SK-N-SH (cell line): ENCODE measurements around the gene LEKR1. TPM values are rescaled to one million over a fixed set of nuclear protein-coding genes. Genes with fewer than 3 reads are reported as not detected.
A peak's percentile ranks its signal among the peaks of the same experiment; 100 is the strongest.

Experiments used
- CTCF ChIA-PET: fragments of 300-600, 350-600 bp; formaldehyde crosslinking; extraction: SDS; loops from one replicate; lab custom pipeline; 2021; lab: Yijun Ruan, JAX
- POLR2A ChIA-PET: fragments of 350-600 bp; sonication (Branson Sonifier 250); formaldehyde crosslinking; extraction: SDS; loops from one replicate; lab custom pipeline; 2020; ENCODE audit warnings: antibody characterized with exemption, inconsistent platforms; lab: Yijun Ruan, JAX
- DNase-seq: peaks from one replicate; pipeline ENCODE4 v3.0.0; 2012
- H2AFZ ChIP-seq: fragments of 200-600 bp; sonication (generic); 2 replicates; pipeline ENCODE4 v1.8.1; 2016; ENCODE audit warnings: antibody characterized with exemption, mild to moderate bottlenecking, low read depth
- H3F3A ChIP-seq: fragments of 200-600 bp; sonication (generic); replicated peaks from 2 replicates; pipeline ENCODE3; 2016; ENCODE audit warnings: antibody characterized with exemption, mild to moderate bottlenecking; ENCODE audit not compliant: insufficient read depth
- H3K27ac ChIP-seq, 2 experiments: fragments of 200-500 bp in 1 of 2; fragments of 200-600 bp in 1 of 2; sonication (Bioruptor generic) in 1 of 2; sonication (generic), shearing (Covaris generic) in 1 of 2; 2 replicates each; pipeline versions ENCODE4 v1.5.1 to v1.6.1; 2014 to 2016; ENCODE audit warnings: low read depth in 2 of 2, inconsistent platforms in 1 of 2, low read length in 1 of 2, mild to moderate bottlenecking in 1 of 2, mixed read lengths in 1 of 2
- H3K27me3 ChIP-seq: fragments of 200-600 bp; sonication (generic), shearing (Covaris generic); 2 replicates; pipeline ENCODE4 v1.6.1; 2016; ENCODE audit warnings: mixed run types; ENCODE audit not compliant: insufficient read depth
- H3K36me3 ChIP-seq, 2 experiments: fragments of 200-500 bp in 1 of 2; fragments of 200-600 bp in 1 of 2; sonication (Bioruptor generic) in 1 of 2; sonication (generic) in 1 of 2; replicated peaks in 1 of 2; 2 replicates each; pipeline versions ENCODE3 to v1.5.1; 2014 to 2016; ENCODE audit warnings: low read length in 1 of 2, mild to moderate bottlenecking in 1 of 2; ENCODE audit not compliant: insufficient read depth in 2 of 2, control insufficient read depth in 1 of 2
- H3K4me1 ChIP-seq, 2 experiments: fragments of 200-500 bp in 1 of 2; fragments of 200-600 bp in 1 of 2; sonication (Bioruptor generic) in 1 of 2; sonication (generic), shearing (Covaris generic) in 1 of 2; 2 replicates each; pipeline versions ENCODE4 v1.5.1 to v1.6.1; 2014 to 2016; ENCODE audit warnings: low read depth in 1 of 2, low read length in 1 of 2, mixed run types in 1 of 2; ENCODE audit not compliant: insufficient read depth in 2 of 2, control insufficient read depth in 1 of 2
- H3K4me2 ChIP-seq: fragments of 200-600 bp; sonication (generic), shearing (Covaris generic); 2 replicates; pipeline ENCODE4 v1.6.1; 2017; ENCODE audit warnings: mixed run types
- H3K4me3 ChIP-seq, 2 experiments: fragments of 200-500 bp in 1 of 2; fragments of 200-600 bp in 1 of 2; sonication (Bioruptor generic) in 1 of 2; sonication (generic), shearing (Covaris generic) in 1 of 2; 2 replicates each; pipeline versions ENCODE4 v1.5.1 to v1.8.1; 2014 to 2016; ENCODE audit warnings: low read depth in 2 of 2, inconsistent platforms in 1 of 2, low read length in 1 of 2, mild to moderate bottlenecking in 1 of 2, mixed read lengths in 1 of 2, moderate library complexity in 1 of 2
- H3K79me2 ChIP-seq: fragments of 200-600 bp; sonication (generic); 2 replicates; pipeline ENCODE4 v1.8.1; 2017; ENCODE audit warnings: mild to moderate bottlenecking; ENCODE audit not compliant: insufficient read depth
- H3K9ac ChIP-seq: fragments of 200-600 bp; sonication (generic); 2 replicates; pipeline ENCODE4 v1.6.1; 2017; ENCODE audit warnings: mixed run types
- H3K9me2 ChIP-seq: fragments of 200-600 bp; sonication (generic); 2 replicates; pipeline ENCODE4 v1.6.1; 2017; ENCODE audit warnings: mixed run types
- H3K9me3 ChIP-seq: fragments of 200-600 bp; sonication (generic); 2 replicates; pipeline ENCODE4 v1.6.1; 2017; ENCODE audit warnings: mixed run types, mild to moderate bottlenecking, moderate library complexity
- H4K20me1 ChIP-seq: fragments of 200-600 bp; sonication (generic); 2 replicates; pipeline ENCODE4 v1.6.1; 2017; ENCODE audit warnings: mild to moderate bottlenecking, mixed run types; ENCODE audit not compliant: insufficient read depth
- FOXJ3 ChIP-seq: sonication (generic); formaldehyde crosslinking; IDR thresholded peaks from 2 replicates; pipeline ENCODE4 v1.5.1; 2020; ENCODE audit warnings: mild to moderate bottlenecking, missing genetic modification reagents
- FOXM1 ChIP-seq: IDR thresholded peaks from 2 replicates; pipeline ENCODE4 v1.4.0; 2012; ENCODE audit warnings: low read depth, mild to moderate bottlenecking
- GABPA ChIP-seq: IDR thresholded peaks from 2 replicates; pipeline ENCODE4 v1.4.0; 2012; ENCODE audit warnings: low read depth, mild to moderate bottlenecking
- JUND ChIP-seq: IDR thresholded peaks from 2 replicates; pipeline ENCODE4 v1.4.0; 2012
- MEF2A ChIP-seq: IDR thresholded peaks from 2 replicates; pipeline ENCODE4 v1.4.0; 2012; ENCODE audit warnings: low read depth, borderline replicate concordance
- POLR2AphosphoS5 ChIP-seq: IDR thresholded peaks from 2 replicates; pipeline ENCODE4 v1.6.1; 2012; ENCODE audit warnings: low read depth, low read length
- RAD21 ChIP-seq: IDR thresholded peaks from 2 replicates; pipeline ENCODE4 v1.6.1; 2012; ENCODE audit warnings: mild to moderate bottlenecking, low read length
- REST ChIP-seq: IDR thresholded peaks from 2 replicates; pipeline ENCODE4 v1.6.1; 2012; ENCODE audit warnings: mild to moderate bottlenecking, low read depth, low read length, moderate library complexity
- TCF12 ChIP-seq: IDR thresholded peaks from 2 replicates; pipeline ENCODE4 v1.4.0; 2012
- USF1 ChIP-seq: IDR thresholded peaks from 2 replicates; pipeline ENCODE4 v1.4.0; 2012; ENCODE audit warnings: low read depth, borderline replicate concordance
- WGBS: methylation state at CpG from one replicate; pipeline ENCODE4 v1.1.6; 2017; ENCODE audit warnings: low lambda C conversion rate; 5-methylcytosine and 5-hydroxymethylcytosine counted together
- polyA plus RNA-seq, 3 experiments: library from polyadenylated mRNA; depleted of rRNA; stranded (reverse); fragments of >200 nt; gene quantifications; 2 replicates each; pipeline ENCODE4 v1.2.3, GENCODE V29; 2012

The LEKR1 gene
- polyA plus RNA-seq, 1 of the 3 experiments (the other 2 are of a cell fraction): 0.30 TPM

- DNase-seq: no peak
- no peak overlapping the region for H2AFZ ChIP-seq
- WGBS: 50% methylated on average over 2 of the region's 2 CpGs
- no peaks in the 10 kb centered on the region for H3K9me2 ChIP-seq
- no peaks in the 10 kb centered on the region for H4K20me1 ChIP-seq
- peak overlapping the region in 1 of 2 experiments; percentile 16; a peak in 1 of 4 replicates for H3K27ac ChIP-seq
- peaks cover 0 to 5% of the 10 kb centered on the region in 2 experiments; a peak in 2 of 4 replicates for H3K4me1 ChIP-seq
- H3K9me3 ChIP-seq: no peaks in the 10 kb centered on the region
- H3K27me3 ChIP-seq: no peaks in the 10 kb centered on the region
- H3K36me3 ChIP-seq: no peaks in the 10 kb centered on the region
- H3F3A ChIP-seq: peaks cover 5% of the 10 kb centered on the region
- ChIA-PET CTCF (no interaction called here), POLR2A (no interaction called here)
- no peak overlapping the region for H3K4me2 ChIP-seq
- H3K9ac ChIP-seq: no peak overlapping the region
- no peaks in the 10 kb centered on the region for H3K79me2 ChIP-seq
- TF ChIP-seq TCF12 (peak; percentile 18; the same call in 1 of the 2 replicates), POLR2AphosphoS5 (no peak), GABPA (no peak), JUND (no peak), MEF2A (no peak), RAD21 (no peak)
- no peak overlapping the region for H3K4me3 ChIP-seq
These were observed 14.9 kb upstream of the LEKR1 start for GRCh38 chr3:156811089-156811862.

- Histone ChIP-seq H3K27ac (no peak overlapping the region), H3K9me2 (no peaks in the 10 kb centered on the region), H3K9ac (no peak overlapping the region), H3K79me2 (no peaks in the 10 kb centered on the region), H3K4me3 (no peak overlapping the region), H2AFZ (no peak overlapping the region), H3K9me3 (no peaks in the 10 kb centered on the region), H3K4me1 (peaks cover 0 to 13% of the 10 kb centered on the region in 2 experiments; a peak in 3 of 4 replicates), H3F3A (peaks cover 5% of the 10 kb centered on the region), H3K27me3 (no peaks in the 10 kb centered on the region), H3K4me2 (no peak overlapping the region), H3K36me3 (no peaks in the 10 kb centered on the region), H4K20me1 (no peaks in the 10 kb centered on the region)
- CTCF ChIA-PET: no interaction called here
- no peak for DNase-seq
- POLR2A ChIA-PET: no interaction called here
- TF ChIP-seq FOXM1 (no peak), REST (no peak), FOXJ3 (CRISPR knock-in tag) (no peak), USF1 (no peak)
- WGBS: 84% methylated on average over 4 of the region's 6 CpGs
These were observed 13.4 kb upstream of the LEKR1 start for GRCh38 chr3:156812521-156813335.
